HCT116 (cell line): Measurements from ENCODE around the gene CDC45. TPM values are rescaled to one million over a fixed set of nuclear protein-coding genes. Genes with fewer than 3 reads are reported as not detected.

Experiments
- ATAC-seq: fragments of 200-7000 bp; cut with Tn5 transposase; 2 replicates; pipeline ENCODE4 v1.9.1; 2020; ENCODE audit warnings: mild to moderate bottlenecking, moderate library complexity
- BruUV-seq: library from RNA; stranded (reverse); fragments of 400-500 nt; replicated peaks from 2 replicates; lab custom pipeline; 2021; lab: Mats Ljungman, UMichigan
- CTCF ChIA-PET: fragments of 300-600 bp; sonication (Branson Sonifier 250); formaldehyde crosslinking; loops from one replicate; lab custom pipeline; 2021; ENCODE audit warnings: antibody characterized with exemption; lab: Charles Lee
- POLR2A ChIA-PET: fragments of 300-600, 350-600 bp; sonication (Branson Sonifier 250); formaldehyde crosslinking; loops from one replicate; lab custom pipeline; 2021; ENCODE audit warnings: antibody characterized with exemption; lab: Charles Lee
- RAD21 ChIA-PET, 2 experiments: fragments of 300-600 bp; sonication (Branson Sonifier 250); formaldehyde crosslinking; loops; one replicate each; lab custom pipeline; 2023; ENCODE audit warnings: low total read pairs in 2 of 2; ENCODE audit not compliant: uncharacterized antibody in 2 of 2, unreplicated experiment in 2 of 2, low non-redundant PET in 1 of 2; lab: Charles Lee
- DNase-seq: peaks from one replicate; pipeline ENCODE4 v3.0.0-alpha.2; 2010; ENCODE audit warnings: low read depth, low spot score
- H2AFZ ChIP-seq: fragments of 200-600 bp; shearing (Covaris generic), sonication (generic); 2 replicates; pipeline ENCODE4 v1.6.1; 2017; ENCODE audit warnings: low read depth, mixed run types, mixed read lengths, antibody characterized with exemption, low read length; ENCODE audit not compliant: poor library complexity, severe bottlenecking
- H3K27ac ChIP-seq: 2 replicates; pipeline ENCODE4 v1.5.1; 2012; ENCODE audit warnings: low read depth, low read length
- H3K27me3 ChIP-seq: fragments of 200-600 bp; sonication (generic); 2 replicates; pipeline ENCODE4 v1.6.1; 2016; ENCODE audit warnings: mixed run types, low read length, mixed read lengths; ENCODE audit not compliant: insufficient read depth
- H3K36me3 ChIP-seq, 2 experiments: fragments of 200-500 bp in 1 of 2; fragments of 200-600 bp in 1 of 2; sonication (Bioruptor generic) in 1 of 2; sonication (generic) in 1 of 2; 2 replicates each; pipeline versions ENCODE4 v1.5.1 to v1.6.1; 2014 to 2016; ENCODE audit warnings: low read length in 2 of 2, inconsistent platforms in 1 of 2, mixed read lengths in 1 of 2, mixed run types in 1 of 2; ENCODE audit not compliant: insufficient read depth in 2 of 2, control insufficient read depth in 1 of 2
- H3K4me1 ChIP-seq, 2 experiments: fragments of 200-600 bp in 1 of 2; sonication (generic) in 1 of 2; 2 replicates each; pipeline versions ENCODE4 v1.5.1 to v1.6.1; 2012 to 2017; ENCODE audit warnings: low read length in 2 of 2, inconsistent platforms in 1 of 2, mild to moderate bottlenecking in 1 of 2, mixed read lengths in 1 of 2, mixed run types in 1 of 2, moderate library complexity in 1 of 2; ENCODE audit not compliant: insufficient read depth in 2 of 2, control insufficient read depth in 1 of 2
- H3K4me2 ChIP-seq: fragments of 200-600 bp; sonication (generic); 2 replicates; pipeline ENCODE4 v1.6.1; 2017; ENCODE audit warnings: mixed run types, low read length, mixed read lengths
- H3K4me3 ChIP-seq, 2 experiments: fragments of 200-600 bp in 1 of 2; sonication (generic) in 1 of 2; replicated peaks in 1 of 2; 2 replicates each; pipeline ENCODE4 v1.5.1; 2011 to 2016; ENCODE audit warnings: low read length in 2 of 2, control low read depth in 1 of 2, low read depth in 1 of 2, mild to moderate bottlenecking in 1 of 2, mixed read lengths in 1 of 2, mixed run types in 1 of 2
- H3K79me2 ChIP-seq: fragments of 200-600 bp; sonication (generic); 2 replicates; pipeline ENCODE4 v1.6.1; 2017; ENCODE audit warnings: mild to moderate bottlenecking, mixed run types, low read length, moderate library complexity, mixed read lengths; ENCODE audit not compliant: insufficient read depth
- H3K9ac ChIP-seq: fragments of 200-600 bp; sonication (generic); 2 replicates; pipeline ENCODE4 v1.6.1; 2016; ENCODE audit warnings: low read length, mixed read lengths
- H3K9me2 ChIP-seq: fragments of 200-600 bp; sonication (generic), shearing (Covaris generic); 2 replicates; pipeline ENCODE4 v1.6.1; 2017; ENCODE audit warnings: mixed run types, mild to moderate bottlenecking, moderate library complexity; ENCODE audit not compliant: insufficient read depth
- H3K9me3 ChIP-seq, 2 experiments: fragments of 200-500 bp in 1 of 2; fragments of 200-600 bp in 1 of 2; sonication (Bioruptor generic) in 1 of 2; sonication (generic) in 1 of 2; 2 replicates each; pipeline ENCODE4 v1.6.1; 2014 to 2017; ENCODE audit warnings: low read length in 2 of 2, mixed read lengths in 2 of 2, inconsistent platforms in 1 of 2, low read depth in 1 of 2, mild to moderate bottlenecking in 1 of 2, mixed run types in 1 of 2, moderate library complexity in 1 of 2; ENCODE audit not compliant: control insufficient read depth in 1 of 2, insufficient read depth in 1 of 2
- H4K20me1 ChIP-seq: fragments of 200-600 bp; sonication (generic), shearing (Covaris generic); 2 replicates; pipeline ENCODE4 v1.6.1; 2017; ENCODE audit warnings: mixed run types, mild to moderate bottlenecking, moderate library complexity; ENCODE audit not compliant: insufficient read depth
- CEBPB ChIP-seq: IDR thresholded peaks from 2 replicates; pipeline ENCODE4 v1.6.1; 2012; ENCODE audit warnings: low read depth
- EGR1 ChIP-seq: IDR thresholded peaks from 2 replicates; pipeline ENCODE4 v1.6.1; 2012; ENCODE audit warnings: low read depth
- ELF1 ChIP-seq: IDR thresholded peaks from 2 replicates; pipeline ENCODE4 v1.6.1; 2012; ENCODE audit warnings: low read depth, borderline replicate concordance
- EZH2phosphoT487 ChIP-seq: fragments of 200-600 bp; IDR thresholded peaks from 2 replicates; pipeline ENCODE4 v1.6.1; 2018; ENCODE audit warnings: antibody characterized with exemption, borderline replicate concordance
- FOSL1 ChIP-seq: IDR thresholded peaks from 2 replicates; pipeline ENCODE4 v1.6.1; 2012; ENCODE audit warnings: low read depth
- POLR2A ChIP-seq: IDR thresholded peaks from 2 replicates; pipeline ENCODE4 v1.7.0; 2011; ENCODE audit warnings: borderline replicate concordance; ENCODE audit not compliant: insufficient read depth, insufficient read length; ENCODE audit errors: extremely low read depth
- RAD21 ChIP-seq: IDR thresholded peaks from 2 replicates; pipeline ENCODE4 v1.6.1; 2012; ENCODE audit warnings: low read depth, mild to moderate bottlenecking
- SIN3A ChIP-seq: IDR thresholded peaks from 2 replicates; pipeline ENCODE4 v1.6.1; 2012; ENCODE audit warnings: low read depth
- SP1 ChIP-seq: IDR thresholded peaks from 2 replicates; pipeline ENCODE4 v1.6.1; 2012; ENCODE audit warnings: low read depth
- SRF ChIP-seq: IDR thresholded peaks from 2 replicates; pipeline ENCODE4 v1.6.1; 2012; ENCODE audit warnings: low read depth
- TCF7L2 ChIP-seq: IDR thresholded peaks from 2 replicates; pipeline ENCODE4 v1.7.0; 2011; ENCODE audit warnings: borderline replicate concordance, inconsistent platforms; ENCODE audit not compliant: insufficient read depth, insufficient read length; ENCODE audit errors: extremely low read depth
- ZNF274 ChIP-seq: fragments of 200-500 bp; sonication (Bioruptor generic); IDR thresholded peaks from 2 replicates; pipeline ENCODE4 v1.6.1; 2014; ENCODE audit warnings: mild to moderate bottlenecking, low read depth, low read length, inconsistent platforms
- intact Hi-C: fragments of 100-400 bp; cut with micrococcal nuclease; formaldehyde crosslinking; loops from 2 replicates; pipeline ENCODE4 v1.10.0; 2022
- total RNA-seq: library from RNA; stranded (reverse); gene quantifications from one replicate; pipeline ENCODE4 v1.2.1, GENCODE V29; 2021; ENCODE audit not compliant: unreplicated experiment
- TF ChIP-seq, protein P1 (sequence below): IDR thresholded peaks from 2 replicates; pipeline ENCODE4 v1.6.1; 2012
- TF ChIP-seq, protein P2 (sequence below), 3 experiments: fragments of 200-600 bp in 1 of 3; sonication (generic) in 1 of 3; IDR thresholded peaks in 2 of 3; conservative IDR thresholded peaks in 1 of 3; 2 replicates each; pipeline ENCODE4 v1.5.1; 2012 to 2017; ENCODE audit warnings: low read depth in 2 of 3, low read length in 2 of 3, antibody characterized with exemption in 1 of 3, borderline replicate concordance in 1 of 3, control low read depth in 1 of 3, mild to moderate bottlenecking in 1 of 3, mixed read lengths in 1 of 3, mixed run types in 1 of 3, moderate library complexity in 1 of 3; ENCODE audit not compliant: insufficient read depth in 1 of 3
- TF ChIP-seq, protein P3 (sequence below): IDR thresholded peaks from 2 replicates; pipeline ENCODE4 v1.6.1; 2011; ENCODE audit warnings: mild to moderate bottlenecking, low read length, moderate library complexity; ENCODE audit not compliant: insufficient replicate concordance; ENCODE audit errors: extremely low read depth

Gene CDC45
- total RNA-seq, 1 experiment from 2014 or later: 43.4 TPM

DNA sequence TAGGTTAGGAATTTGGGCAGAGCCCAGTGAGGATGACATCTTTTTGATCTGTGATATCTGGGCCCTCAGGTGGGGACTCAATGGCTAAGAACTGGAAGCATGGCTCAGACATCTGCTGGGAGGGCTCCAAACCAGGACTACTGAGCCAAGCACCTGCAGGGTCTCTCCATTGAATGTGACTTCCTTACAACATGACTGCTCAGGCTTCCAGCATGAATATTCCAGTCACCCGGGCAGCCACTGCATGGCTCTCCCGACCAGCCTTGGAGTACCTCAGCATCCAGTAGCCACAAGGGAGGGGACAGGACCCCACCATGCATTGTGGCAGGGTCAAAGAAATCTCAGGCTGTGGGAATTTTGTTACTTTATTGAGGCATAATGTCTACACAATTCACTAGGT is 8.6 kb downstream of the CDC45 start (continued):
- TF ChIP-seq CEBPB (no peak), TCF7L2 (no peak), SRF (no peak), ELF1 (no peak), SIN3A (no peak), POLR2A (no peak), ZNF274 (no peak)
- TF ChIP-seq, protein P1, sequence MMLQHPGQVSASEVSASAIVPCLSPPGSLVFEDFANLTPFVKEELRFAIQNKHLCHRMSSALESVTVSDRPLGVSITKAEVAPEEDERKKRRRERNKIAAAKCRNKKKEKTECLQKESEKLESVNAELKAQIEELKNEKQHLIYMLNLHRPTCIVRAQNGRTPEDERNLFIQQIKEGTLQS: no peak

DNA sequence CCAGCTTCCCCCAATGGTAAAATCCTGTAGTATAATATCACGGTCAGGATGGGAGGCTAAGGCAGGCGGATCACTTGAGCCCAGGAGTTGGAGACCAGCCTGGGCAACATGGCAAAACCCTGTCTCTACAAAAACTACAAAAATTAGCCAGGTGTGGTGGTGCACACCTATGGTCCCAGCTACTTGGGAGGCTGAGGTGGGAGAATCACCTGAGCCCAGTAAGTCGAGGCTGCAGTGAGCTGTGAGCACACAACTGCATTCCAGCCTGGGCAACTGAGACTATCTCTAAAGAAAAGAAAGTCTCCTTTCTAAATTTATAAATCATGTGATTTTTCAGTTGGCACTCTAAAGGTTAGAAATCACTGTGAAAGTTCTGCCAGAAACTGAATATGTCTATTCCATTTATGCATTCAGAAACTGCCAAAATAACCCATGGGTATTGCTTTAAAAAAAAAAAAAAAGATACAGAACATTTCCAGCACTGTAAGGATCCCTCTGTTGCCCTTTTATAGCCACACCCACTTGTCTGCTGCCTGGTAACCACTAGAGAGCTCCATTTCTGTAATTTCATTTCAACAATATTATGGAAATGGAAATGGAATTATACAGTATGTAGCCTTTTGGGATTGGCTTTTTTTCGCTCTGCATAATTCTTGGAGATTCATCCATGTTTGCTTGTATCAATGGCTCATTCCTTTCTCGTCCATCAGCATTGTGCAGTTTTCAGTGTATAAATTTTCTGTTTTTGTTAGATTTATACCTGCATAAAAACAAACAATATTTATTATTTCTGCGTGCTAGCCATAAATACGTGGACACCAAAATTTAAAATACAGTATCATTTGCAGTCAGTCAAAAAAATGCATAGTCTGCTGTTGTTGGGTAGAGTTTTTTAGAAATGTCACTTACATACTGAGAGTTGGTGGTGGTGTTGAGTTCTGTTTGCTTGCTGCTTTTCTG is 9.4 kb downstream of the CDC45 start:
- intact Hi-C loops: no loop called here
- ATAC-seq: peak; percentile 63; the same call in 1 of the 2 replicates
- Histone ChIP-seq H3K36me3 (peaks cover 10 to 36% of the 10 kb centered on the region in 2 experiments; a peak in 3 of 4 replicates), H3K9ac (no peak overlapping the region), H3K79me2 (peaks cover 45% of the 10 kb centered on the region), H3K27me3 (no peaks in the 10 kb centered on the region), H4K20me1 (no peaks in the 10 kb centered on the region), H3K4me3 (no peak overlapping the region), H3K9me3 (no peaks in the 10 kb centered on the region), H3K4me1 (peaks cover 0 to 4% of the 10 kb centered on the region in 2 experiments; a peak in 2 of 4 replicates), H2AFZ (no peak overlapping the region), H3K27ac (no peak overlapping the region), H3K4me2 (no peak overlapping the region), H3K9me2 (no peaks in the 10 kb centered on the region)
- no TSS peak for BruUV-seq
- CTCF ChIA-PET: interaction anchor here (0.6 to 2.9 kb wide), 5 partner anchors 9 to 310 kb away, joined by 3 to 9 read pairs (median 4); partner anchors contain the start of genes CDC45 and SLC25A1
- TF ChIP-seq EZH2phosphoT487: no peak
- peak; percentile 65; the same call in 1 of the 2 replicates for TF ChIP-seq SRF
- TF ChIP-seq SP1: no peak
- TF ChIP-seq EGR1: no peak
- TF ChIP-seq CEBPB: no peak
- TF ChIP-seq FOSL1: no peak
- TF ChIP-seq, protein P2, sequence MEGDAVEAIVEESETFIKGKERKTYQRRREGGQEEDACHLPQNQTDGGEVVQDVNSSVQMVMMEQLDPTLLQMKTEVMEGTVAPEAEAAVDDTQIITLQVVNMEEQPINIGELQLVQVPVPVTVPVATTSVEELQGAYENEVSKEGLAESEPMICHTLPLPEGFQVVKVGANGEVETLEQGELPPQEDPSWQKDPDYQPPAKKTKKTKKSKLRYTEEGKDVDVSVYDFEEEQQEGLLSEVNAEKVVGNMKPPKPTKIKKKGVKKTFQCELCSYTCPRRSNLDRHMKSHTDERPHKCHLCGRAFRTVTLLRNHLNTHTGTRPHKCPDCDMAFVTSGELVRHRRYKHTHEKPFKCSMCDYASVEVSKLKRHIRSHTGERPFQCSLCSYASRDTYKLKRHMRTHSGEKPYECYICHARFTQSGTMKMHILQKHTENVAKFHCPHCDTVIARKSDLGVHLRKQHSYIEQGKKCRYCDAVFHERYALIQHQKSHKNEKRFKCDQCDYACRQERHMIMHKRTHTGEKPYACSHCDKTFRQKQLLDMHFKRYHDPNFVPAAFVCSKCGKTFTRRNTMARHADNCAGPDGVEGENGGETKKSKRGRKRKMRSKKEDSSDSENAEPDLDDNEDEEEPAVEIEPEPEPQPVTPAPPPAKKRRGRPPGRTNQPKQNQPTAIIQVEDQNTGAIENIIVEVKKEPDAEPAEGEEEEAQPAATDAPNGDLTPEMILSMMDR (IDR thresholded peaks at IDR 0.05 in 2 of 3, conservative IDR thresholded peaks at IDR 0.05 in 1 of 3; ENCODE audit: borderline replicate concordance in 1 of 3, insufficient read depth in 1 of 3, low read depth in 2 of 3, low read length in 2 of 3): no peak
- no peak for TF ChIP-seq ELF1
- peak; percentile 13; the same call in 1 of the 2 replicates for TF ChIP-seq RAD21
- no peak for TF ChIP-seq POLR2A
- TF ChIP-seq, protein P3, sequence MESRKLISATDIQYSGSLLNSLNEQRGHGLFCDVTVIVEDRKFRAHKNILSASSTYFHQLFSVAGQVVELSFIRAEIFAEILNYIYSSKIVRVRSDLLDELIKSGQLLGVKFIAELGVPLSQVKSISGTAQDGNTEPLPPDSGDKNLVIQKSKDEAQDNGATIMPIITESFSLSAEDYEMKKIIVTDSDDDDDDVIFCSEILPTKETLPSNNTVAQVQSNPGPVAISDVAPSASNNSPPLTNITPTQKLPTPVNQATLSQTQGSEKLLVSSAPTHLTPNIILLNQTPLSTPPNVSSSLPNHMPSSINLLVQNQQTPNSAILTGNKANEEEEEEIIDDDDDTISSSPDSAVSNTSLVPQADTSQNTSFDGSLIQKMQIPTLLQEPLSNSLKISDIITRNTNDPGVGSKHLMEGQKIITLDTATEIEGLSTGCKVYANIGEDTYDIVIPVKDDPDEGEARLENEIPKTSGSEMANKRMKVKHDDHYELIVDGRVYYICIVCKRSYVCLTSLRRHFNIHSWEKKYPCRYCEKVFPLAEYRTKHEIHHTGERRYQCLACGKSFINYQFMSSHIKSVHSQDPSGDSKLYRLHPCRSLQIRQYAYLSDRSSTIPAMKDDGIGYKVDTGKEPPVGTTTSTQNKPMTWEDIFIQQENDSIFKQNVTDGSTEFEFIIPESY: no peak
- RAD21 ChIA-PET: no interaction called here
- no peak for DNase-seq
- POLR2A ChIA-PET: interaction anchor here (1.0 kb wide), 1 partner anchor 10 kb away, joined by 6 read pairs; the partner anchor contains the start of gene CDC45
